ENCODE data around the gene NISCH. TPM values are rescaled to one million over a fixed set of nuclear protein-coding genes. Genes with fewer than 3 reads are reported as not detected.

The NISCH gene
- total RNA-seq, 1 experiment from 2014 or later, result 63.4 TPM

DNA sequence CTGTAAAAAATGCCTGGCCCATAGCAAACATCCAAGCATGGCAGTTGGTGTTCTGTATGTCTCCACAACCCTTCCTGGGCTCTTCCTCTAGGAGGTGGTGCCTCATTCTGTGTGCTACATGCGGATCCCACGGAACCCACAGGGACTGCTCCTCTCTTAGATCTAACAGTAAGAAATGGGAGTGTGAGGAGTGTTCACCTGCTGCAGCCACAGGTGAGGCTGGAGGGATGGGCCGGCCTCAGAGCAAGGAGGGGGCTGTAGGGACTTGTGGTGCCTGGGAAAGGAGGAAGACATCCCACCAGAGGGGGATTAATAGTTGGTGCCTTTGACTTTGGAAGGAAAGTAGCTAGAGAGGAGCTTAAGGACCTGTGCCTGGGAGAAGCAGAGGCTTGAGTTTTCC is 32.7 kb upstream of the NISCH start:
- no TSS peak for BruUV-seq (replicated peaks)
- intact Hi-C loops (cut with micrococcal nuclease; ENCODE audit: unreplicated experiment) (no loop called here), in situ Hi-C loops (cut with HindIII; ENCODE audit: low pct_unique_long_range_greater_than_20kb, low sequenced_read_pairs) (no loop called here)
- CTCF ChIA-PET, result interaction anchor here (1.2 kb wide), 1 partner anchor 25 kb away, joined by 4 read pairs; no protein-coding TSS in a partner anchor
- POLR2A ChIA-PET, result no interaction called here
- no peak for ATAC-seq
- no peaks in the 10 kb centered on the region for H3K27me3 ChIP-seq (ENCODE audit: control insufficient read depth, insufficient read depth, low read length)
- DNase-seq (ENCODE audit: low read depth, low spot score), result no peak
- no peaks in the 10 kb centered on the region for H3K4me1 ChIP-seq (ENCODE audit: control insufficient read depth, insufficient read depth, low read length)
- H3K27ac ChIP-seq (ENCODE audit: low read length), result no peak overlapping the region
- H3K9me3 ChIP-seq (ENCODE audit: control insufficient read depth, insufficient read depth, low read depth, low read length), result no peaks in the 10 kb centered on the region
- TF ChIP-seq SIN3A (IDR thresholded peaks at IDR 0.05; ENCODE audit: borderline replicate concordance, insufficient read depth, low read depth, low read length), result no peak
- TF ChIP-seq TCF7L2 (IDR thresholded peaks at IDR 0.05; ENCODE audit: low read depth, low read length), result no peak
- no peak for TF ChIP-seq POLR2AphosphoS5 (IDR thresholded peaks at IDR 0.05; ENCODE audit: low read depth, low read length)
- TF ChIP-seq, protein P1, sequence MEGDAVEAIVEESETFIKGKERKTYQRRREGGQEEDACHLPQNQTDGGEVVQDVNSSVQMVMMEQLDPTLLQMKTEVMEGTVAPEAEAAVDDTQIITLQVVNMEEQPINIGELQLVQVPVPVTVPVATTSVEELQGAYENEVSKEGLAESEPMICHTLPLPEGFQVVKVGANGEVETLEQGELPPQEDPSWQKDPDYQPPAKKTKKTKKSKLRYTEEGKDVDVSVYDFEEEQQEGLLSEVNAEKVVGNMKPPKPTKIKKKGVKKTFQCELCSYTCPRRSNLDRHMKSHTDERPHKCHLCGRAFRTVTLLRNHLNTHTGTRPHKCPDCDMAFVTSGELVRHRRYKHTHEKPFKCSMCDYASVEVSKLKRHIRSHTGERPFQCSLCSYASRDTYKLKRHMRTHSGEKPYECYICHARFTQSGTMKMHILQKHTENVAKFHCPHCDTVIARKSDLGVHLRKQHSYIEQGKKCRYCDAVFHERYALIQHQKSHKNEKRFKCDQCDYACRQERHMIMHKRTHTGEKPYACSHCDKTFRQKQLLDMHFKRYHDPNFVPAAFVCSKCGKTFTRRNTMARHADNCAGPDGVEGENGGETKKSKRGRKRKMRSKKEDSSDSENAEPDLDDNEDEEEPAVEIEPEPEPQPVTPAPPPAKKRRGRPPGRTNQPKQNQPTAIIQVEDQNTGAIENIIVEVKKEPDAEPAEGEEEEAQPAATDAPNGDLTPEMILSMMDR (IDR thresholded peaks at IDR 0.05), result no peak
- TF ChIP-seq, protein P2, sequence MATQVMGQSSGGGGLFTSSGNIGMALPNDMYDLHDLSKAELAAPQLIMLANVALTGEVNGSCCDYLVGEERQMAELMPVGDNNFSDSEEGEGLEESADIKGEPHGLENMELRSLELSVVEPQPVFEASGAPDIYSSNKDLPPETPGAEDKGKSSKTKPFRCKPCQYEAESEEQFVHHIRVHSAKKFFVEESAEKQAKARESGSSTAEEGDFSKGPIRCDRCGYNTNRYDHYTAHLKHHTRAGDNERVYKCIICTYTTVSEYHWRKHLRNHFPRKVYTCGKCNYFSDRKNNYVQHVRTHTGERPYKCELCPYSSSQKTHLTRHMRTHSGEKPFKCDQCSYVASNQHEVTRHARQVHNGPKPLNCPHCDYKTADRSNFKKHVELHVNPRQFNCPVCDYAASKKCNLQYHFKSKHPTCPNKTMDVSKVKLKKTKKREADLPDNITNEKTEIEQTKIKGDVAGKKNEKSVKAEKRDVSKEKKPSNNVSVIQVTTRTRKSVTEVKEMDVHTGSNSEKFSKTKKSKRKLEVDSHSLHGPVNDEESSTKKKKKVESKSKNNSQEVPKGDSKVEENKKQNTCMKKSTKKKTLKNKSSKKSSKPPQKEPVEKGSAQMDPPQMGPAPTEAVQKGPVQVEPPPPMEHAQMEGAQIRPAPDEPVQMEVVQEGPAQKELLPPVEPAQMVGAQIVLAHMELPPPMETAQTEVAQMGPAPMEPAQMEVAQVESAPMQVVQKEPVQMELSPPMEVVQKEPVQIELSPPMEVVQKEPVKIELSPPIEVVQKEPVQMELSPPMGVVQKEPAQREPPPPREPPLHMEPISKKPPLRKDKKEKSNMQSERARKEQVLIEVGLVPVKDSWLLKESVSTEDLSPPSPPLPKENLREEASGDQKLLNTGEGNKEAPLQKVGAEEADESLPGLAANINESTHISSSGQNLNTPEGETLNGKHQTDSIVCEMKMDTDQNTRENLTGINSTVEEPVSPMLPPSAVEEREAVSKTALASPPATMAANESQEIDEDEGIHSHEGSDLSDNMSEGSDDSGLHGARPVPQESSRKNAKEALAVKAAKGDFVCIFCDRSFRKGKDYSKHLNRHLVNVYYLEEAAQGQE (IDR thresholded peaks at IDR 0.05; ENCODE audit: insufficient read depth in 1 of 2, low read depth in 2 of 2, low read length in 1 of 2), result no peak
- no peaks in the 10 kb centered on the region; the same call in 1 of the 2 replicates for H3K36me3 ChIP-seq (ENCODE audit: control insufficient read depth, insufficient read depth, low read length)
- no peak overlapping the region for H3K4me3 ChIP-seq (ENCODE audit: low read depth in 2 of 2, low read length in 2 of 2)

- BruUV-seq (replicated peaks), result no TSS peak
- intact Hi-C loops (cut with micrococcal nuclease; ENCODE audit: unreplicated experiment), result no loop called here
- ChIA-PET POLR2A (no interaction called here), CTCF (interaction anchor here (1.2 kb wide), 1 partner anchor 25 kb away, joined by 4 read pairs; no protein-coding TSS in a partner anchor)
- Histone ChIP-seq H3K27me3 (ENCODE audit: control insufficient read depth, insufficient read depth, low read length) (no peaks in the 10 kb centered on the region), H3K4me3 (ENCODE audit: low read depth in 2 of 2, low read length in 2 of 2) (no peak overlapping the region), H3K27ac (ENCODE audit: low read length) (no peak overlapping the region), H3K9me3 (ENCODE audit: control insufficient read depth, insufficient read depth, low read depth, low read length) (no peaks in the 10 kb centered on the region), H3K36me3 (ENCODE audit: control insufficient read depth, insufficient read depth, low read length) (no peaks in the 10 kb centered on the region; the same call in 1 of the 2 replicates), H3K4me1 (ENCODE audit: control insufficient read depth, insufficient read depth, low read length) (no peaks in the 10 kb centered on the region)
- DNase-seq (ENCODE audit: low read depth, low spot score) (no peak), ATAC-seq (no peak)
- TF ChIP-seq, protein P1 (IDR thresholded peaks at IDR 0.05), result no peak
- TF ChIP-seq TCF7L2 (IDR thresholded peaks at IDR 0.05; ENCODE audit: low read depth, low read length) (no peak), POLR2AphosphoS5 (IDR thresholded peaks at IDR 0.05; ENCODE audit: low read depth, low read length) (no peak), SIN3A (IDR thresholded peaks at IDR 0.05; ENCODE audit: borderline replicate concordance, insufficient read depth, low read depth, low read length) (no peak)
- TF ChIP-seq, protein P2 (IDR thresholded peaks at IDR 0.05; ENCODE audit: insufficient read depth in 1 of 2, low read depth in 2 of 2, low read length in 1 of 2), result no peak
- in situ Hi-C loops (cut with HindIII; ENCODE audit: low pct_unique_long_range_greater_than_20kb, low sequenced_read_pairs), result no loop called here
These were observed 32.2 kb upstream of the NISCH start for GRCh38 chr3:52423173-52423572.

All from Panc1 (cell line).